HL-60 (cell line): ENCODE data around the gene GPR146.

ENCODE experiments used
- GABPA ChIP-seq: IDR thresholded peaks from 2 replicates; pipeline ENCODE4 v1.6.1; 2012; ENCODE audit warnings: low read depth
- POLR2AphosphoS5 ChIP-seq: IDR thresholded peaks from 2 replicates; pipeline ENCODE4 v1.6.1; 2012; ENCODE audit warnings: low read depth
- SPI1 ChIP-seq: IDR thresholded peaks from 2 replicates; pipeline ENCODE4 v1.6.1; 2012; ENCODE audit warnings: low read depth, mild to moderate bottlenecking, borderline replicate concordance
- TF ChIP-seq, protein P1 (sequence below): IDR thresholded peaks from one replicate; pipeline ENCODE4 v1.5.1; 2011; ENCODE audit warnings: low read length, control low read depth, inconsistent platforms; ENCODE audit not compliant: insufficient read depth
- TF ChIP-seq, protein P2 (sequence below): IDR thresholded peaks from 2 replicates; pipeline ENCODE4 v1.6.1; 2012; ENCODE audit warnings: low read depth; ENCODE audit not compliant: insufficient replicate concordance

DNA sequence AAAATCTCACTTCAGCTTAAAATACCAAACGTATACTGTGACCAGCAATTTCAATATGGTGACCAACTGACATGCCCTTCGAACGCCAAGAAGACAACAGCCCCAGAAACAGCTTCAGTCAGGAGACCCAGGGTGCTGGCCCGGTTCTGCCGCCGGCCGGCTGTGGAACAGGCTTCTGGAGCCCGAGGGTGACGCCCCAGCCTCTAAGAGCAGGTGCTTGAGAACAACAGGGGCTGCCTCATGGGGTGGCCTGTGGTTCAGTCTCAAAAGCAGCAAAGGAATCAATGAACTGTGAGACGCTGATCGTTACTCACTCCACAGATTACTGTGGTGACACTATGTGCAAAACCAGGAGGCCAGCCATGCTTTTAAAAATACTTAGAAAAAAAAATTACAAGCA lies 60.8 kb downstream of the GPR146 start:
- TF ChIP-seq, protein P1, sequence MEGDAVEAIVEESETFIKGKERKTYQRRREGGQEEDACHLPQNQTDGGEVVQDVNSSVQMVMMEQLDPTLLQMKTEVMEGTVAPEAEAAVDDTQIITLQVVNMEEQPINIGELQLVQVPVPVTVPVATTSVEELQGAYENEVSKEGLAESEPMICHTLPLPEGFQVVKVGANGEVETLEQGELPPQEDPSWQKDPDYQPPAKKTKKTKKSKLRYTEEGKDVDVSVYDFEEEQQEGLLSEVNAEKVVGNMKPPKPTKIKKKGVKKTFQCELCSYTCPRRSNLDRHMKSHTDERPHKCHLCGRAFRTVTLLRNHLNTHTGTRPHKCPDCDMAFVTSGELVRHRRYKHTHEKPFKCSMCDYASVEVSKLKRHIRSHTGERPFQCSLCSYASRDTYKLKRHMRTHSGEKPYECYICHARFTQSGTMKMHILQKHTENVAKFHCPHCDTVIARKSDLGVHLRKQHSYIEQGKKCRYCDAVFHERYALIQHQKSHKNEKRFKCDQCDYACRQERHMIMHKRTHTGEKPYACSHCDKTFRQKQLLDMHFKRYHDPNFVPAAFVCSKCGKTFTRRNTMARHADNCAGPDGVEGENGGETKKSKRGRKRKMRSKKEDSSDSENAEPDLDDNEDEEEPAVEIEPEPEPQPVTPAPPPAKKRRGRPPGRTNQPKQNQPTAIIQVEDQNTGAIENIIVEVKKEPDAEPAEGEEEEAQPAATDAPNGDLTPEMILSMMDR: no peak
- TF ChIP-seq SPI1 (no peak), POLR2AphosphoS5 (no peak), GABPA (no peak)
- TF ChIP-seq, protein P2, sequence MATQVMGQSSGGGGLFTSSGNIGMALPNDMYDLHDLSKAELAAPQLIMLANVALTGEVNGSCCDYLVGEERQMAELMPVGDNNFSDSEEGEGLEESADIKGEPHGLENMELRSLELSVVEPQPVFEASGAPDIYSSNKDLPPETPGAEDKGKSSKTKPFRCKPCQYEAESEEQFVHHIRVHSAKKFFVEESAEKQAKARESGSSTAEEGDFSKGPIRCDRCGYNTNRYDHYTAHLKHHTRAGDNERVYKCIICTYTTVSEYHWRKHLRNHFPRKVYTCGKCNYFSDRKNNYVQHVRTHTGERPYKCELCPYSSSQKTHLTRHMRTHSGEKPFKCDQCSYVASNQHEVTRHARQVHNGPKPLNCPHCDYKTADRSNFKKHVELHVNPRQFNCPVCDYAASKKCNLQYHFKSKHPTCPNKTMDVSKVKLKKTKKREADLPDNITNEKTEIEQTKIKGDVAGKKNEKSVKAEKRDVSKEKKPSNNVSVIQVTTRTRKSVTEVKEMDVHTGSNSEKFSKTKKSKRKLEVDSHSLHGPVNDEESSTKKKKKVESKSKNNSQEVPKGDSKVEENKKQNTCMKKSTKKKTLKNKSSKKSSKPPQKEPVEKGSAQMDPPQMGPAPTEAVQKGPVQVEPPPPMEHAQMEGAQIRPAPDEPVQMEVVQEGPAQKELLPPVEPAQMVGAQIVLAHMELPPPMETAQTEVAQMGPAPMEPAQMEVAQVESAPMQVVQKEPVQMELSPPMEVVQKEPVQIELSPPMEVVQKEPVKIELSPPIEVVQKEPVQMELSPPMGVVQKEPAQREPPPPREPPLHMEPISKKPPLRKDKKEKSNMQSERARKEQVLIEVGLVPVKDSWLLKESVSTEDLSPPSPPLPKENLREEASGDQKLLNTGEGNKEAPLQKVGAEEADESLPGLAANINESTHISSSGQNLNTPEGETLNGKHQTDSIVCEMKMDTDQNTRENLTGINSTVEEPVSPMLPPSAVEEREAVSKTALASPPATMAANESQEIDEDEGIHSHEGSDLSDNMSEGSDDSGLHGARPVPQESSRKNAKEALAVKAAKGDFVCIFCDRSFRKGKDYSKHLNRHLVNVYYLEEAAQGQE: no peak
